ENCODE measurements around the gene FBXW11. TPM values are rescaled to one million over a fixed set of nuclear protein-coding genes. Genes with fewer than 3 reads are reported as not detected.

The FBXW11 gene
- total and polyA plus RNA-seq, 2 of the 13 experiments (the other 11 are each of a cell fraction or from before 2014, with no cell fraction given), result 31.7 to 53.6 TPM

DNA sequence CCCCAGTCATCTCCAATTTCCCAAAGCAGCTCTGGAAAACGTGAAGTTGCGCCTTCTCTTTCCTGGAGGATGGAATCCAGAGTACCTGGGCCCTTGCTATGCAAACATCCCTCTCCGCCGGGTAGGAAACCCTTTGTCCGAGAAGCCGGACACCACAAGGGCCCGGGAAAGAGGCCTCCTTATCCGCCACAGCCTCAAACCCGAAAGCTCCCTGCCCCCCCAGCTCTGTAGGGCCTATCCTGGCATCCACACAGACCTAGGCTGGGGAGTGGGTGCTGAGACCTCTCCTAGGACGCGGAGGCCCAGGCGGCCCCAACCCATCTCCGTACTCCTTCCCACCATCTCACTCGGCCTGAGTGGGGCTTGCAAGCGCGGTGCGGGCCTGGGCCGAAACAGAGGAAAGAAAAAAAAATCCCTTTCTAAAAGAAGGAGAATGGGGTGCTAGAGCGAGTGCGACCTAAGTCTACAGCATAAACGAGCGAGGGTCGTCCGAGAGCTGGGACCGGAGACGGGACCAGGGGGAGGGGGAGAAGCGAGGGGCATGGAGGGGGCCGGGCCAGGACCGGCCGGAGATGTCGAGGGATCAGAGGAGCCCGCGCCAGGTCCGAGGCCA is 624 bp downstream of the FBXW11 start (continued):
- TF ChIP-seq, protein P1, sequence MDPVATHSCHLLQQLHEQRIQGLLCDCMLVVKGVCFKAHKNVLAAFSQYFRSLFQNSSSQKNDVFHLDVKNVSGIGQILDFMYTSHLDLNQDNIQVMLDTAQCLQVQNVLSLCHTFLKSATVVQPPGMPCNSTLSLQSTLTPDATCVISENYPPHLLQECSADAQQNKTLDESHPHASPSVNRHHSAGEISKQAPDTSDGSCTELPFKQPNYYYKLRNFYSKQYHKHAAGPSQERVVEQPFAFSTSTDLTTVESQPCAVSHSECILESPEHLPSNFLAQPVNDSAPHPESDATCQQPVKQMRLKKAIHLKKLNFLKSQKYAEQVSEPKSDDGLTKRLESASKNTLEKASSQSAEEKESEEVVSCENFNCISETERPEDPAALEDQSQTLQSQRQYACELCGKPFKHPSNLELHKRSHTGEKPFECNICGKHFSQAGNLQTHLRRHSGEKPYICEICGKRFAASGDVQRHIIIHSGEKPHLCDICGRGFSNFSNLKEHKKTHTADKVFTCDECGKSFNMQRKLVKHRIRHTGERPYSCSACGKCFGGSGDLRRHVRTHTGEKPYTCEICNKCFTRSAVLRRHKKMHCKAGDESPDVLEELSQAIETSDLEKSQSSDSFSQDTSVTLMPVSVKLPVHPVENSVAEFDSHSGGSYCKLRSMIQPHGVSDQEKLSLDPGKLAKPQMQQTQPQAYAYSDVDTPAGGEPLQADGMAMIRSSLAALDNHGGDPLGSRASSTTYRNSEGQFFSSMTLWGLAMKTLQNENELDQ (CRISPR knock-in tag; IDR thresholded peaks at IDR 0.05; ENCODE audit: borderline replicate concordance), result no peak
- TF ChIP-seq, protein P2, sequence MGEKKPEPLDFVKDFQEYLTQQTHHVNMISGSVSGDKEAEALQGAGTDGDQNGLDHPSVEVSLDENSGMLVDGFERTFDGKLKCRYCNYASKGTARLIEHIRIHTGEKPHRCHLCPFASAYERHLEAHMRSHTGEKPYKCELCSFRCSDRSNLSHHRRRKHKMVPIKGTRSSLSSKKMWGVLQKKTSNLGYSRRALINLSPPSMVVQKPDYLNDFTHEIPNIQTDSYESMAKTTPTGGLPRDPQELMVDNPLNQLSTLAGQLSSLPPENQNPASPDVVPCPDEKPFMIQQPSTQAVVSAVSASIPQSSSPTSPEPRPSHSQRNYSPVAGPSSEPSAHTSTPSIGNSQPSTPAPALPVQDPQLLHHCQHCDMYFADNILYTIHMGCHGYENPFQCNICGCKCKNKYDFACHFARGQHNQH (CRISPR knock-in tag; IDR thresholded peaks at IDR 0.05), result no peak
- TF ChIP-seq, protein P3, sequence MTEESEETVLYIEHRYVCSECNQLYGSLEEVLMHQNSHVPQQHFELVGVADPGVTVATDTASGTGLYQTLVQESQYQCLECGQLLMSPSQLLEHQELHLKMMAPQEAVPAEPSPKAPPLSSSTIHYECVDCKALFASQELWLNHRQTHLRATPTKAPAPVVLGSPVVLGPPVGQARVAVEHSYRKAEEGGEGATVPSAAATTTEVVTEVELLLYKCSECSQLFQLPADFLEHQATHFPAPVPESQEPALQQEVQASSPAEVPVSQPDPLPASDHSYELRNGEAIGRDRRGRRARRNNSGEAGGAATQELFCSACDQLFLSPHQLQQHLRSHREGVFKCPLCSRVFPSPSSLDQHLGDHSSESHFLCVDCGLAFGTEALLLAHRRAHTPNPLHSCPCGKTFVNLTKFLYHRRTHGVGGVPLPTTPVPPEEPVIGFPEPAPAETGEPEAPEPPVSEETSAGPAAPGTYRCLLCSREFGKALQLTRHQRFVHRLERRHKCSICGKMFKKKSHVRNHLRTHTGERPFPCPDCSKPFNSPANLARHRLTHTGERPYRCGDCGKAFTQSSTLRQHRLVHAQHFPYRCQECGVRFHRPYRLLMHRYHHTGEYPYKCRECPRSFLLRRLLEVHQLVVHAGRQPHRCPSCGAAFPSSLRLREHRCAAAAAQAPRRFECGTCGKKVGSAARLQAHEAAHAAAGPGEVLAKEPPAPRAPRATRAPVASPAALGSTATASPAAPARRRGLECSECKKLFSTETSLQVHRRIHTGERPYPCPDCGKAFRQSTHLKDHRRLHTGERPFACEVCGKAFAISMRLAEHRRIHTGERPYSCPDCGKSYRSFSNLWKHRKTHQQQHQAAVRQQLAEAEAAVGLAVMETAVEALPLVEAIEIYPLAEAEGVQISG (CRISPR knock-in tag; IDR thresholded peaks at IDR 0.05), result no peak
- no peak for TF ChIP-seq ZFP62 (CRISPR knock-in tag; IDR thresholded peaks at IDR 0.05)
- no peak for TF ChIP-seq ZNF431 (CRISPR knock-in tag; IDR thresholded peaks at IDR 0.05; ENCODE audit: borderline replicate concordance, low read depth)
- TF ChIP-seq RELA (CRISPR knock-in tag; IDR thresholded peaks at IDR 0.05), result no peak
- TF ChIP-seq SAP130 (CRISPR knock-in tag; IDR thresholded peaks at IDR 0.05; ENCODE audit: low read depth), result peak; percentile 7; the same call in 1 of the 2 replicates
- TF ChIP-seq ZNF138 (CRISPR knock-in tag; IDR thresholded peaks at IDR 0.05; ENCODE audit: low read depth), result 0 out of 2 replicates have a peak, but pooled peaks have one; percentile 1
- TF ChIP-seq MAFF (IDR thresholded peaks at IDR 0.05; ENCODE audit: low read depth, low read length), result no peak
- TF ChIP-seq KAT2B (IDR thresholded peaks at IDR 0.05; ENCODE audit: borderline replicate concordance, low read depth, low read length), result no peak
- TF ChIP-seq, protein P4, sequence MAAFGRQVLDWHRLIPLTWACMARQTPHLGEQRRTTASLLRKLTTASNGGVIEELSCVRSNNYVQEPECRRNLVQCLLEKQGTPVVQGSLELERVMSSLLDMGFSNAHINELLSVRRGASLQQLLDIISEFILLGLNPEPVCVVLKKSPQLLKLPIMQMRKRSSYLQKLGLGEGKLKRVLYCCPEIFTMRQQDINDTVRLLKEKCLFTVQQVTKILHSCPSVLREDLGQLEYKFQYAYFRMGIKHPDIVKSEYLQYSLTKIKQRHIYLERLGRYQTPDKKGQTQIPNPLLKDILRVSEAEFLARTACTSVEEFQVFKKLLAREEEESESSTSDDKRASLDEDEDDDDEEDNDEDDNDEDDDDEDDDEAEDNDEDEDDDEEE (CRISPR knock-in tag; IDR thresholded peaks at IDR 0.05), result no peak
- TF ChIP-seq ZNF136 (CRISPR knock-in tag; IDR thresholded peaks at IDR 0.05; ENCODE audit: low read depth), result peak; percentile 12; the same call in 1 of the 2 replicates
- no peak for TF ChIP-seq SYNCRIP (IDR thresholded peaks at IDR 0.05; ENCODE audit: insufficient read depth, low read depth, low read length)
- TF ChIP-seq ZNF816 (CRISPR knock-in tag; IDR thresholded peaks at IDR 0.05; ENCODE audit: borderline replicate concordance), result 0 out of 2 replicates have a peak, but pooled peaks have one; percentile 26
- TF ChIP-seq CREB1 (IDR thresholded peaks at IDR 0.05), result no peak
- TF ChIP-seq CREB1 (CRISPR knock-in tag; IDR thresholded peaks at IDR 0.05), result no peak
- TF ChIP-seq TP53 (CRISPR knock-in tag; conservative IDR thresholded peaks at IDR 0.05), result no peak
- TF ChIP-seq, protein P5, sequence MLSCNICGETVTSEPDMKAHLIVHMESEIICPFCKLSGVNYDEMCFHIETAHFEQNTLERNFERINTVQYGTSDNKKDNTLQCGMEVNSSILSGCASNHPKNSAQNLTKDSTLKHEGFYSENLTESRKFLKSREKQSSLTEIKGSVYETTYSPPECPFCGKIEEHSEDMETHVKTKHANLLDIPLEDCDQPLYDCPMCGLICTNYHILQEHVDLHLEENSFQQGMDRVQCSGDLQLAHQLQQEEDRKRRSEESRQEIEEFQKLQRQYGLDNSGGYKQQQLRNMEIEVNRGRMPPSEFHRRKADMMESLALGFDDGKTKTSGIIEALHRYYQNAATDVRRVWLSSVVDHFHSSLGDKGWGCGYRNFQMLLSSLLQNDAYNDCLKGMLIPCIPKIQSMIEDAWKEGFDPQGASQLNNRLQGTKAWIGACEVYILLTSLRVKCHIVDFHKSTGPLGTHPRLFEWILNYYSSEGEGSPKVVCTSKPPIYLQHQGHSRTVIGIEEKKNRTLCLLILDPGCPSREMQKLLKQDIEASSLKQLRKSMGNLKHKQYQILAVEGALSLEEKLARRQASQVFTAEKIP (CRISPR knock-in tag; IDR thresholded peaks at IDR 0.05; ENCODE audit: borderline replicate concordance), result no peak
- no peak for TF ChIP-seq ZNF674 (CRISPR knock-in tag; IDR thresholded peaks at IDR 0.05; ENCODE audit: low read depth)
- TF ChIP-seq CBX1 (IDR thresholded peaks at IDR 0.05; ENCODE audit: low read depth), result no peak
- TF ChIP-seq RBM39 (IDR thresholded peaks at IDR 0.05; ENCODE audit: low read depth, low read length, poor library complexity, severe bottlenecking), result peak; percentile 1

Data from HepG2 (cell line).